HEK293 (cell line): ENCODE results near the gene IL24.
A peak's percentile ranks its signal among the peaks of the same experiment; 100 is the strongest.

Source experiments
- ELK4 ChIP-seq: IDR thresholded peaks from 2 replicates; pipeline ENCODE4 v1.6.1; 2011; ENCODE audit warnings: mild to moderate bottlenecking, low read depth, low read length, borderline replicate concordance
- GLI4 ChIP-seq: fragments of 450-650 bp; formaldehyde crosslinking; IDR thresholded peaks from 2 replicates; pipeline ENCODE4 v1.5.1; 2016; ENCODE audit warnings: missing biosample characterization, missing genetic modification characterization
- MEIS1 ChIP-seq: sonication (generic); formaldehyde crosslinking; IDR thresholded peaks from 2 replicates; pipeline ENCODE4 v1.8.1; 2022; ENCODE audit warnings: missing genetic modification reagents, mild to moderate bottlenecking, borderline replicate concordance
- MYNN ChIP-seq: fragments of 450-650 bp; formaldehyde crosslinking; IDR thresholded peaks from 2 replicates; pipeline ENCODE4 v1.5.1; 2016; ENCODE audit warnings: missing biosample characterization, missing genetic modification characterization, borderline replicate concordance
- PRDM4 ChIP-seq: fragments of 450-650 bp; formaldehyde crosslinking; IDR thresholded peaks from 2 replicates; pipeline ENCODE4 v1.5.1; 2017; ENCODE audit warnings: missing biosample characterization, missing genetic modification characterization
- REPIN1 ChIP-seq: fragments of 450-650 bp; formaldehyde crosslinking; IDR thresholded peaks from 2 replicates; pipeline ENCODE4 v1.5.1; 2017; ENCODE audit warnings: missing biosample characterization, missing genetic modification characterization, low read depth
- TRIM28 ChIP-seq: IDR thresholded peaks from 2 replicates; pipeline ENCODE4 v1.6.1; 2011; ENCODE audit warnings: low read length, control low read depth, borderline replicate concordance
- ZBTB8A ChIP-seq: fragments of 450-650 bp; formaldehyde crosslinking; IDR thresholded peaks from 2 replicates; pipeline ENCODE4 v1.5.1; 2016; ENCODE audit warnings: missing biosample characterization, missing genetic modification characterization
- ZFP37 ChIP-seq: fragments of 450-650 bp; formaldehyde crosslinking; IDR thresholded peaks from 2 replicates; pipeline ENCODE4 v1.5.1; 2016; ENCODE audit warnings: missing biosample characterization, missing genetic modification characterization
- ZFP41 ChIP-seq: fragments of 450-650 bp; formaldehyde crosslinking; IDR thresholded peaks from 2 replicates; pipeline ENCODE4 v1.5.1; 2016; ENCODE audit warnings: missing biosample characterization, missing genetic modification characterization, borderline replicate concordance
- ZNF132 ChIP-seq: fragments of 450-650 bp; formaldehyde crosslinking; IDR thresholded peaks from 2 replicates; pipeline ENCODE4 v1.5.1; 2017; ENCODE audit warnings: missing biosample characterization, missing genetic modification characterization, borderline replicate concordance
- ZNF146 ChIP-seq: fragments of 450-650 bp; formaldehyde crosslinking; IDR thresholded peaks from 2 replicates; pipeline ENCODE4 v1.5.1; 2016; ENCODE audit warnings: missing biosample characterization, missing genetic modification characterization
- ZNF214 ChIP-seq: fragments of 450-650 bp; formaldehyde crosslinking; IDR thresholded peaks from 2 replicates; pipeline ENCODE4 v1.5.1; 2017; ENCODE audit warnings: missing biosample characterization, mild to moderate bottlenecking, missing genetic modification characterization, borderline replicate concordance
- ZNF274 ChIP-seq, 2 experiments: fragments of 200-500 bp in 1 of 2; fragments of 450-650 bp in 1 of 2; sonication (Bioruptor generic) in 1 of 2; formaldehyde crosslinking in 1 of 2; IDR thresholded peaks; 2 replicates each; pipeline versions ENCODE4 v1.5.1 to v1.6.1; 2014 to 2016; ENCODE audit warnings: borderline replicate concordance in 1 of 2, inconsistent platforms in 1 of 2, low read length in 1 of 2, missing biosample characterization in 1 of 2, missing genetic modification characterization in 1 of 2
- ZNF341 ChIP-seq: fragments of 450-650 bp; formaldehyde crosslinking; IDR thresholded peaks from 2 replicates; pipeline ENCODE4; 2016; ENCODE audit warnings: low read depth, missing biosample characterization, missing genetic modification characterization
- ZNF362 ChIP-seq: fragments of 450-650 bp; formaldehyde crosslinking; IDR thresholded peaks from 2 replicates; pipeline ENCODE4 v1.5.1; 2016; ENCODE audit warnings: missing biosample characterization, missing genetic modification characterization
- ZNF514 ChIP-seq: fragments of 450-650 bp; formaldehyde crosslinking; IDR thresholded peaks from 2 replicates; pipeline ENCODE4 v1.5.1; 2016; ENCODE audit warnings: missing biosample characterization, missing genetic modification characterization
- ZNF518A ChIP-seq: fragments of 450-650 bp; formaldehyde crosslinking; conservative IDR thresholded peaks from 2 replicates; pipeline ENCODE4 v1.5.1; 2016; ENCODE audit warnings: low read depth, missing biosample characterization, missing genetic modification characterization
- ZNF521 ChIP-seq: fragments of 450-650 bp; formaldehyde crosslinking; IDR thresholded peaks from 2 replicates; pipeline ENCODE4 v1.5.1; 2017; ENCODE audit warnings: missing biosample characterization, mild to moderate bottlenecking, missing genetic modification characterization
- ZNF529 ChIP-seq: fragments of 450-650 bp; formaldehyde crosslinking; IDR thresholded peaks from 2 replicates; pipeline ENCODE4 v1.5.1; 2017; ENCODE audit warnings: missing genetic modification characterization, missing biosample characterization; ENCODE audit not compliant: insufficient replicate concordance
- ZNF558 ChIP-seq: fragments of 450-650 bp; formaldehyde crosslinking; IDR thresholded peaks from 2 replicates; pipeline ENCODE4 v1.5.1; 2016; ENCODE audit warnings: missing biosample characterization, missing genetic modification characterization
- ZNF585B ChIP-seq: fragments of 450-650 bp; formaldehyde crosslinking; IDR thresholded peaks from 2 replicates; pipeline ENCODE4 v1.5.1; 2016; ENCODE audit warnings: missing biosample characterization, missing genetic modification characterization
- ZNF600 ChIP-seq: fragments of 450-650 bp; formaldehyde crosslinking; IDR thresholded peaks from 2 replicates; pipeline ENCODE4 v1.5.1; 2016; ENCODE audit warnings: missing biosample characterization, missing genetic modification characterization
- ZNF664 ChIP-seq: fragments of 450-650 bp; formaldehyde crosslinking; IDR thresholded peaks from 2 replicates; pipeline ENCODE4 v1.5.1; 2016; ENCODE audit warnings: missing biosample characterization, missing genetic modification characterization
- ZNF707 ChIP-seq: fragments of 450-650 bp; formaldehyde crosslinking; IDR thresholded peaks from 2 replicates; pipeline ENCODE4 v1.5.1; 2016; ENCODE audit warnings: missing biosample characterization, missing genetic modification characterization
- ZNF837 ChIP-seq: fragments of 450-650 bp; formaldehyde crosslinking; IDR thresholded peaks from 2 replicates; pipeline ENCODE4 v1.5.1; 2016; ENCODE audit warnings: missing biosample characterization, missing genetic modification characterization
- ZSCAN23 ChIP-seq: fragments of 450-650 bp; formaldehyde crosslinking; IDR thresholded peaks from 2 replicates; pipeline ENCODE4 v1.5.1; 2016; ENCODE audit warnings: missing biosample characterization, missing genetic modification characterization
- ZSCAN30 ChIP-seq: fragments of 450-650 bp; IDR thresholded peaks from 2 replicates; pipeline ENCODE4 v1.5.1; 2018; ENCODE audit warnings: missing biosample characterization, mild to moderate bottlenecking, missing genetic modification characterization, moderate library complexity
- TF ChIP-seq, protein P1 (sequence below): fragments of 450-650 bp; formaldehyde crosslinking; IDR thresholded peaks from 2 replicates; pipeline ENCODE4 v1.5.1; 2016; ENCODE audit warnings: missing biosample characterization, missing genetic modification characterization

Gene IL24

GRCh38 chr1:206909161-206909882 is 12.1 kb downstream of the IL24 start (continued):
- TF ChIP-seq REPIN1 = no peak
- TF ChIP-seq ZNF837 (tag by site-specific recombination) = no peak
- TF ChIP-seq MYNN (tag by site-specific recombination) = no peak
- no peak for TF ChIP-seq ZNF132 (tag by site-specific recombination)
- no peak for TF ChIP-seq MEIS1 (CRISPR knock-in tag)
- TF ChIP-seq ZNF362 = no peak
- TF ChIP-seq ZFP41 (tag by site-specific recombination) = no peak
- no peak for TF ChIP-seq PRDM4
- no peak for TF ChIP-seq ZNF585B (tag by site-specific recombination)
- peak; percentile 61 for TF ChIP-seq ZBTB8A (tag by site-specific recombination)
- TF ChIP-seq GLI4 = no peak
- peak; percentile 74; the same call in 1 of the 2 replicates for TF ChIP-seq ZFP37 (tag by site-specific recombination)
- no peak for TF ChIP-seq ZNF707
- no peak for TF ChIP-seq ZSCAN23
- no peak for TF ChIP-seq ZNF521 (tag by site-specific recombination)
- no peak for TF ChIP-seq ZNF558 (tag by site-specific recombination)
- no peak for TF ChIP-seq ZNF518A (tag by site-specific recombination)
- no peak for TF ChIP-seq ZNF664 (tag by site-specific recombination)
- peak; percentile 57 for TF ChIP-seq ZNF341
- no peak for TF ChIP-seq ZNF600
- TF ChIP-seq ZNF146 (tag by site-specific recombination) = no peak
- no peak for TF ChIP-seq TRIM28
- no peak for TF ChIP-seq ELK4
- TF ChIP-seq ZSCAN30 = no peak
- TF ChIP-seq ZNF514 (tag by site-specific recombination) = no peak
- no peak for TF ChIP-seq ZNF529 (tag by site-specific recombination)
- no peak for TF ChIP-seq ZNF274 (IDR thresholded peaks at IDR 0.05; ENCODE audit: low read length)
- no peak for TF ChIP-seq ZNF274 (tag by site-specific recombination; IDR thresholded peaks at IDR 0.05; ENCODE audit: borderline replicate concordance)
- no peak for TF ChIP-seq ZNF214 (tag by site-specific recombination)
- TF ChIP-seq, protein P1, sequence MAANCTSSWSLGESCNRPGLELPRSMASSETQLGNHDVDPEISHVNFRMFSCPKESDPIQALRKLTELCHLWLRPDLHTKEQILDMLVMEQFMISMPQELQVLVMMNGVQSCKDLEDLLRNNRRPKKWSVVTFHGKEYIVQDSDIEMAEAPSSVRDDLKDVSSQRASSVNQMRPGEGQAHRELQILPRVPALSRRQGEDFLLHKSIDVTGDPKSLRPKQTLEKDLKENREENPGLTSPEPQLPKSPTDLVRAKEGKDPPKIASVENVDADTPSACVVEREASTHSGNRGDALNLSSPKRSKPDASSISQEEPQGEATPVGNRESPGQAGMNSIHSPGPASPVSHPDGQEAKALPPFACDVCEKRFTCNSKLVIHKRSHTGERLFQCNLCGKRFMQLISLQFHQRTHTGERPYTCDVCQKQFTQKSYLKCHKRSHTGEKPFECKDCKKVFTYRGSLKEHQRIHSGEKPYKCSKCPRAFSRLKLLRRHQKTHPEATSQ = 0 out of 2 replicates have a peak, but pooled peaks have one; percentile 47
